Stimulated activated naive B cell treated with anti-CD40 and anti-IgM and Interleukin-4, amounts not matched to agents 10 μg/mL and 1 μg/mL and 100 μg/mL, for 72 hours (primary cell): ENCODE data around the gene EXT2.

ENCODE experiments used
- ATAC-seq, 2 donors: fragments of 150-1000 bp; cut with Tn5 transposase; replicated peaks; 2 replicates each; pipeline ENCODE4 v1.10.0; 2021; ENCODE audit warnings: moderate library complexity in 1 of 2
- DNase-seq: peaks from one replicate; pipeline ENCODE4 v3.0.0; 2021
- H3K27ac Mint-ChIP-seq: one replicate; pipeline ENCODE4 v1.8.0; 2022; ENCODE audit warnings: mild to moderate bottlenecking, mixed read lengths
- H3K27me3 Mint-ChIP-seq, 2 donors: one replicate each; pipeline ENCODE4 v1.8.0; 2022; ENCODE audit warnings: mixed read lengths in 2 of 2
- H3K36me3 Mint-ChIP-seq, 2 donors: one replicate each; pipeline ENCODE4 v1.8.0; 2022; ENCODE audit warnings: mixed read lengths in 2 of 2, mild to moderate bottlenecking in 1 of 2
- H3K4me1 Mint-ChIP-seq, 2 donors: one replicate each; pipeline ENCODE4 v1.8.0; 2022; ENCODE audit warnings: mixed read lengths in 2 of 2, mild to moderate bottlenecking in 1 of 2
- H3K4me3 Mint-ChIP-seq, 2 donors: one replicate each; pipeline ENCODE4 v1.8.0; 2022; ENCODE audit warnings: mild to moderate bottlenecking in 2 of 2, mixed read lengths in 2 of 2, moderate library complexity in 1 of 2
- H3K9me3 Mint-ChIP-seq, 2 donors: one replicate each; pipeline ENCODE4 v1.8.0; 2022; ENCODE audit warnings: mixed read lengths in 2 of 2, mild to moderate bottlenecking in 1 of 2

The EXT2 gene

GRCh38 chr11:44095506-44096359 lies at the start of gene EXT2:
Gene EXT2 (plus strand): TSS chr11:44095678. CDS start chr11:44107713, 12,035 bp downstream.
- ATAC-seq: peak; percentile 92 to 94
- Mint-ChIP-seq H3K9me3 (no peaks in the 10 kb centered on the region), H3K36me3 (peaks cover 8 to 14% of the 10 kb centered on the region in 2 donors)

GRCh38 chr11:44046182-44046581 lies 49.3 kb upstream of the EXT2 start:
- no peak overlapping the region for H3K27ac Mint-ChIP-seq
- peaks cover 0 to 3% of the 10 kb centered on the region in 2 donors for H3K36me3 Mint-ChIP-seq
- ATAC-seq (no peak), DNase-seq (no peak)
- H3K4me3 Mint-ChIP-seq: no peak overlapping the region
- peaks cover 19 to 27% of the 10 kb centered on the region in 2 donors for H3K27me3 Mint-ChIP-seq
- no peaks in the 10 kb centered on the region for H3K4me1 Mint-ChIP-seq
- H3K9me3 Mint-ChIP-seq: peaks cover 3 to 4% of the 10 kb centered on the region in 2 donors

More at GRCh38 chr11:44095506-44096359, at the start of gene EXT2:
- no peaks in the 10 kb centered on the region for H3K27me3 Mint-ChIP-seq
- peak within 1 kb of the TSS; percentile 54 for H3K27ac Mint-ChIP-seq
- peak; percentile 78 for DNase-seq
- H3K4me3 Mint-ChIP-seq: peak within 1 kb of the TSS; percentile 87
- H3K4me1 Mint-ChIP-seq: peaks cover 23 to 33% of the 10 kb centered on the region in 2 donors

- Mint-ChIP-seq H3K27ac (no peak overlapping the region), H3K9me3 (no peaks in the 10 kb centered on the region), H3K4me1 (no peaks in the 10 kb centered on the region), H3K27me3 (peaks cover 19 to 30% of the 10 kb centered on the region in 2 donors), H3K4me3 (no peak overlapping the region), H3K36me3 (no peaks in the 10 kb centered on the region)
- no peak for DNase-seq
- ATAC-seq: no peak
Observed at GRCh38 chr11:44047298-44047697, 48.2 kb upstream of the EXT2 start.

GRCh38 chr11:44047931-44048431 lies 47.5 kb upstream of the EXT2 start, which contains the start of gene ACCSL:
Gene ACCSL (plus strand): TSS chr11:44047981. CDS start chr11:44048037, 56 bp downstream.
- DNase-seq (no peak), ATAC-seq (no peak)
- Mint-ChIP-seq H3K27me3 (peaks cover 19 to 30% of the 10 kb centered on the region in 2 donors), H3K9me3 (no peaks in the 10 kb centered on the region), H3K4me1 (no peaks in the 10 kb centered on the region), H3K27ac (no peak within 1 kb of the TSS), H3K4me3 (no peak within 1 kb of the TSS), H3K36me3 (no peaks in the 10 kb centered on the region)

- ATAC-seq (no peak), DNase-seq (no peak)
- Mint-ChIP-seq H3K4me3 (no peak overlapping the region), H3K27ac (no peak overlapping the region), H3K4me1 (no peaks in the 10 kb centered on the region), H3K36me3 (no peaks in the 10 kb centered on the region), H3K9me3 (no peaks in the 10 kb centered on the region), H3K27me3 (peaks cover 19 to 27% of the 10 kb centered on the region in 2 donors)
Observed at GRCh38 chr11:44049832-44050231, 45.6 kb upstream of the EXT2 start.

GRCh38 chr11:44051171-44051570 lies 44.3 kb upstream of the EXT2 start:
- ATAC-seq (no peak), DNase-seq (no peak)
- H3K27ac Mint-ChIP-seq: no peak overlapping the region
- no peak overlapping the region for H3K4me3 Mint-ChIP-seq
- H3K27me3 Mint-ChIP-seq: peaks cover 21 to 23% of the 10 kb centered on the region in 2 donors
- no peaks in the 10 kb centered on the region for H3K36me3 Mint-ChIP-seq
- H3K4me1 Mint-ChIP-seq: no peaks in the 10 kb centered on the region
- no peaks in the 10 kb centered on the region for H3K9me3 Mint-ChIP-seq

- no peaks in the 10 kb centered on the region for H3K9me3 Mint-ChIP-seq
- H3K36me3 Mint-ChIP-seq: no peaks in the 10 kb centered on the region
- no peak overlapping the region for H3K27ac Mint-ChIP-seq
- DNase-seq (no peak), ATAC-seq (no peak)
- H3K27me3 Mint-ChIP-seq: peaks cover 0 to 13% of the 10 kb centered on the region in 2 donors
- H3K4me3 Mint-ChIP-seq: no peak overlapping the region
- no peaks in the 10 kb centered on the region for H3K4me1 Mint-ChIP-seq
Observed at GRCh38 chr11:44057340-44057739, 38.1 kb upstream of the EXT2 start.

GRCh38 chr11:44058275-44058674 lies 37.2 kb upstream of the EXT2 start:
- Mint-ChIP-seq H3K36me3 (no peaks in the 10 kb centered on the region), H3K27me3 (peaks cover 0 to 13% of the 10 kb centered on the region in 2 donors), H3K9me3 (no peaks in the 10 kb centered on the region)

GRCh38 chr11:44065161-44065661 lies 30.3 kb upstream of the EXT2 start:
- Mint-ChIP-seq H3K9me3 (no peaks in the 10 kb centered on the region), H3K4me3 (peak overlapping the region; percentile 94 to 96), H3K27me3 (no peaks in the 10 kb centered on the region), H3K4me1 (peaks cover 16 to 35% of the 10 kb centered on the region in 2 donors), H3K36me3 (peaks cover 3 to 20% of the 10 kb centered on the region in 2 donors), H3K27ac (peak overlapping the region; percentile 97)
- no peak for DNase-seq
- ATAC-seq: no peak

More at GRCh38 chr11:44058275-44058674, 37.2 kb upstream of the EXT2 start:
- Mint-ChIP-seq H3K4me1 (no peaks in the 10 kb centered on the region), H3K27ac (no peak overlapping the region), H3K4me3 (no peak overlapping the region)
- ATAC-seq: no peak
- no peak for DNase-seq

- DNase-seq: peak; percentile 93
- H3K36me3 Mint-ChIP-seq: peaks cover 7 to 25% of the 10 kb centered on the region in 2 donors
- H3K4me1 Mint-ChIP-seq: peaks cover 16 to 35% of the 10 kb centered on the region in 2 donors
- peak within 1 kb of the TSS; percentile 97 for H3K27ac Mint-ChIP-seq
- H3K27me3 Mint-ChIP-seq: no peaks in the 10 kb centered on the region
- peak; percentile 95 to 97 for ATAC-seq
- peak within 1 kb of the TSS; percentile 94 to 96 for H3K4me3 Mint-ChIP-seq
- H3K9me3 Mint-ChIP-seq: no peaks in the 10 kb centered on the region
Observed at GRCh38 chr11:44065841-44066731, 29.4 kb upstream of the EXT2 start, which contains the start of gene ACCS. Gene ACCS (plus strand): TSS chr11:44066270. CDS start chr11:44067628, 1,358 bp downstream.

GRCh38 chr11:44066732-44067141 lies 28.7 kb upstream of the EXT2 start:
- Mint-ChIP-seq H3K4me1 (peaks cover 16 to 35% of the 10 kb centered on the region in 2 donors), H3K4me3 (peak overlapping the region; percentile 94 to 96)

GRCh38 chr11:44067266-44067665 lies 28.2 kb upstream of the EXT2 start:
- Mint-ChIP-seq H3K4me3 (peak overlapping the region; percentile 94 to 96), H3K36me3 (peaks cover 7 to 31% of the 10 kb centered on the region in 2 donors), H3K4me1 (peaks cover 16 to 35% of the 10 kb centered on the region in 2 donors), H3K27me3 (no peaks in the 10 kb centered on the region), H3K27ac (peak overlapping the region; percentile 97), H3K9me3 (no peaks in the 10 kb centered on the region)
- DNase-seq (no peak), ATAC-seq (no peak)

More at GRCh38 chr11:44066732-44067141, 28.7 kb upstream of the EXT2 start:
- peak overlapping the region; percentile 97 for H3K27ac Mint-ChIP-seq
- H3K36me3 Mint-ChIP-seq: peaks cover 7 to 31% of the 10 kb centered on the region in 2 donors
- no peak for ATAC-seq
- H3K9me3 Mint-ChIP-seq: no peaks in the 10 kb centered on the region
- H3K27me3 Mint-ChIP-seq: no peaks in the 10 kb centered on the region
- DNase-seq: no peak

- no peaks in the 10 kb centered on the region for H3K9me3 Mint-ChIP-seq
- peaks cover 7 to 37% of the 10 kb centered on the region in 2 donors for H3K36me3 Mint-ChIP-seq
- H3K4me3 Mint-ChIP-seq: no peak overlapping the region
- H3K27me3 Mint-ChIP-seq: no peaks in the 10 kb centered on the region
- H3K27ac Mint-ChIP-seq: no peak overlapping the region
- ATAC-seq (no peak), DNase-seq (no peak)
- H3K4me1 Mint-ChIP-seq: peaks cover 16 to 35% of the 10 kb centered on the region in 2 donors
Observed at GRCh38 chr11:44068180-44068579, 27.3 kb upstream of the EXT2 start.

GRCh38 chr11:44071157-44071556 lies 24.3 kb upstream of the EXT2 start:
- peaks cover 12 to 19% of the 10 kb centered on the region in 2 donors for H3K4me1 Mint-ChIP-seq
- DNase-seq (no peak), ATAC-seq (no peak)
- H3K36me3 Mint-ChIP-seq: peaks cover 19 to 58% of the 10 kb centered on the region in 2 donors
- no peaks in the 10 kb centered on the region for H3K9me3 Mint-ChIP-seq
- H3K4me3 Mint-ChIP-seq: no peak overlapping the region
- H3K27me3 Mint-ChIP-seq: no peaks in the 10 kb centered on the region
- H3K27ac Mint-ChIP-seq: no peak overlapping the region
